Cardiac muscle cell (in vitro differentiated cells and primary cell): ENCODE measurements around the gene SLC5A10. TPM values are rescaled to one million over a fixed set of nuclear protein-coding genes. Genes with fewer than 3 reads are reported as not detected.
A peak's percentile ranks its signal among the peaks of the same experiment; 100 is the strongest.
"Not testable (repeated sequence)": the region's sequence is repeated elsewhere in the genome, so short reads cannot be mapped to it uniquely, and the experiment has no call there.

Experiments
- DNase-seq, 2 donors: peaks; one replicate each; pipeline versions ENCODE4 v3.0.0 to v3.0.0-alpha.2; 2010 to 2017; ENCODE audit warnings: low read depth in 1 of 2, low spot score in 1 of 2
- H3K27ac ChIP-seq: fragments of 200-600 bp; sonication (generic); 2 replicates; pipeline ENCODE4 v1.5.1; 2016
- H3K27me3 ChIP-seq: fragments of 200-600 bp; sonication (generic); 2 replicates; pipeline ENCODE4 v1.6.0; 2016; ENCODE audit warnings: control low read depth
- H3K36me3 ChIP-seq: fragments of 200-600 bp; sonication (generic); 2 replicates; pipeline ENCODE4 v1.5.1; 2016; ENCODE audit warnings: control low read depth
- H3K4me1 ChIP-seq: fragments of 200-600 bp; sonication (generic); 2 replicates; pipeline ENCODE4 v1.8.1; 2017; ENCODE audit warnings: low read depth, mild to moderate bottlenecking, mixed run types
- H3K4me3 ChIP-seq: fragments of 200-600 bp; sonication (generic); 2 replicates; pipeline ENCODE4 v1.5.1; 2016; ENCODE audit warnings: mild to moderate bottlenecking
- H3K9me3 ChIP-seq: fragments of 200-600 bp; sonication (generic); 2 replicates; pipeline ENCODE4 v1.5.1; 2017; ENCODE audit warnings: low read depth, mild to moderate bottlenecking, control low read depth
- polyA plus RNA-seq: library from polyadenylated mRNA; unstranded; fragments of >200 nt; fragmentation: Nextera tagmentation; extraction: Ambion mirVana; gene quantifications from 2 replicates; pipeline ENCODE4 v1.2.1, GENCODE V29; 2016
- total RNA-seq: library from RNA; depleted of rRNA; stranded (reverse); fragments of >200 nt; gene quantifications from 2 replicates; pipeline ENCODE4 v1.2.3, GENCODE V29; 2016
- TF ChIP-seq, protein P1 (sequence below): IDR thresholded peaks from 2 replicates; pipeline ENCODE4 v1.5.1; 2012; ENCODE audit warnings: low read depth, mild to moderate bottlenecking, low read length

Gene SLC5A10
- total and polyA plus RNA-seq, 2 experiments from 2014 or later: 0.06 TPM; not detected in 1

DNA sequence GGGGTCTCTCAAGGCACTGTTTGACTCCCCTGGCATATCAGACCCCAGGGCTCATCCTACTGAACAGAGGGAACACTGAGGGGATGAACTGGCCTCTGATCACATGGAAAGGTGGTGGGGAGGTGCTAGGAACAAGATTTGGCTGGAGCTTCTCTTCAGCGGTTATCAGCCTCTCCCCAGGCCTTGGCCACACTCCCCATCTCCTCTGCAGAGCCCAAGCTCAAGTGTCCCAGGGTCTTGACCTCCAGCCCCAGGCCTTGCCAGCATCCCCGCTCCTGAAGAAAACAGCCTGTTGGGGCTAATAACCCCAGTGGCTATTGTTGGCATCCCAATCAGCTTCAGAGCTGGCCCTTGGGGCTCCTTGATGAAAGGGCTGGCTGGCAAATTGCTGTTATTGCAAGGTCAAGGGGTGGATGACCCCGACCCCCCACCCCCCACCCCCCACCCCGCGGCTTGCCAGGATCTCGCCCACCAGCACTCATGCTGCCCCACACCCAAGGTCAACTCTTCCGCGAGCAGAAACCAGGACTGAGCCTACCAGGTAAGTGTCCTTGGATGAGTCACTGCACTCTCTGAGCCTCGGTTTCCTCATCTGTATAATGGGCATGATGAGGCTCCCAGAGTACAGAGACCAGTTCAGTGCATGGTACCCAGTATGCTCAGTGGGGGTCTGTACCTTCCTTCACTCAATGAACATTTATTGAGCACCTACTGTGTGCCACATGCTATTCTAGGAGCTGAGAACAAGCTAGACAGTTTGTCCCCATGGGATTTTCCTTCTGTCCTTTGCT is 71.4 kb downstream of the SLC5A10 start:
- TF ChIP-seq, protein P1, sequence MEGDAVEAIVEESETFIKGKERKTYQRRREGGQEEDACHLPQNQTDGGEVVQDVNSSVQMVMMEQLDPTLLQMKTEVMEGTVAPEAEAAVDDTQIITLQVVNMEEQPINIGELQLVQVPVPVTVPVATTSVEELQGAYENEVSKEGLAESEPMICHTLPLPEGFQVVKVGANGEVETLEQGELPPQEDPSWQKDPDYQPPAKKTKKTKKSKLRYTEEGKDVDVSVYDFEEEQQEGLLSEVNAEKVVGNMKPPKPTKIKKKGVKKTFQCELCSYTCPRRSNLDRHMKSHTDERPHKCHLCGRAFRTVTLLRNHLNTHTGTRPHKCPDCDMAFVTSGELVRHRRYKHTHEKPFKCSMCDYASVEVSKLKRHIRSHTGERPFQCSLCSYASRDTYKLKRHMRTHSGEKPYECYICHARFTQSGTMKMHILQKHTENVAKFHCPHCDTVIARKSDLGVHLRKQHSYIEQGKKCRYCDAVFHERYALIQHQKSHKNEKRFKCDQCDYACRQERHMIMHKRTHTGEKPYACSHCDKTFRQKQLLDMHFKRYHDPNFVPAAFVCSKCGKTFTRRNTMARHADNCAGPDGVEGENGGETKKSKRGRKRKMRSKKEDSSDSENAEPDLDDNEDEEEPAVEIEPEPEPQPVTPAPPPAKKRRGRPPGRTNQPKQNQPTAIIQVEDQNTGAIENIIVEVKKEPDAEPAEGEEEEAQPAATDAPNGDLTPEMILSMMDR: no peak
- H3K27ac ChIP-seq: no peak overlapping the region
- no peak for DNase-seq

DNA sequence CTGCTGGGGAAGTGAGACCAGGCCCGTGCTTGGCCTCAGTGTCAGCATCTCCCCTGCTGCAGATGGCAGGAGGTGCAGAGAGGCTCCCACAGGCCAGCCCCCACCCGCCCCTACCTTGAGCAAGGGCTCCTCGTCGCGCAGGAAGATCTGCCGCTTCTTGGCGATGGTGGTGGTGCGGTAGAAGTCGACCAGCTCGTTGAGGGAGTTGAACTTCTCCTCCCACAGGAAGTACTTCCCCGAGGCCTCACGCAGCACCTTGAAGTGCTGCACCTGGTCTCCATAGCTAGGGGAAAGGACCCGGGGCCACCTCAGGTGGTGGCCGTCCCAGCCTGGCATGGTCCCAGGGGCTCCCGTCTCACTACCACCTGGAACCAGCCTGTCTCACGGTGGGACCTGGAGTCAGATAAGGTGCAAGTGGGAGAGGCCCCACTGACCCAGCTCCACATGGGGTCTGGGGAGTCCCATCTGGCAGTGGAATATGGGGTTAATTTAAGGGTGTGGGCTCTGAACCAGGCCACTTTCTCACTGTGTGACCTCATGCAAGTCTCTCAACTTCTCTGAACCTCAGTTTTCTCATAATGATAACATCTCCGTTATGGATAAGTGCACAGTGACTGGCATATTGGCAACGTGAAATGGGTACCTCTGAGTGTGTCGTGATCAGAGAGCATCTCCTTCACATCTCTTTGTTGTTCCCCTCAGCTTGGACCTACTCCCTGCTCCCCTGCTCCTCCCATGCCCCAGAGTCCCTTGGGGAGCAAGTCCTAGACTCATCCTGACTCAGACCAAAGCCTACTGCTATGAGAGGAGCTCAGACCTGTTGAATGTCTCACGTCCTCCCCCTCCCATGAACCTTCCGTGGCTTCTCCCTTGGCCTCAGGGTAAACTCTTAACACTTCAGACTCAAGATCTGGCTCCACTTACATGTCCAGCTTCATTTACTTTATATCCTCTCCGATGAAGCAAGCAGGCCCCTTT is 72.4 kb downstream of the SLC5A10 start:
- TF ChIP-seq, protein P1: no peak
- Histone ChIP-seq H3K36me3 (no peaks in the 10 kb centered on the region), H3K4me1 (no peaks in the 10 kb centered on the region), H3K4me3 (no peak overlapping the region), H3K27ac (no peak overlapping the region), H3K27me3 (no peaks in the 10 kb centered on the region), H3K9me3 (no peaks in the 10 kb centered on the region)
- DNase-seq: no peak

More for the DNA sequence above, 71.4 kb downstream of the SLC5A10 start:
- Histone ChIP-seq H3K4me3 (no peak overlapping the region), H3K36me3 (no peaks in the 10 kb centered on the region), H3K9me3 (no peaks in the 10 kb centered on the region), H3K27me3 (no peaks in the 10 kb centered on the region), H3K4me1 (no peaks in the 10 kb centered on the region)

DNA sequence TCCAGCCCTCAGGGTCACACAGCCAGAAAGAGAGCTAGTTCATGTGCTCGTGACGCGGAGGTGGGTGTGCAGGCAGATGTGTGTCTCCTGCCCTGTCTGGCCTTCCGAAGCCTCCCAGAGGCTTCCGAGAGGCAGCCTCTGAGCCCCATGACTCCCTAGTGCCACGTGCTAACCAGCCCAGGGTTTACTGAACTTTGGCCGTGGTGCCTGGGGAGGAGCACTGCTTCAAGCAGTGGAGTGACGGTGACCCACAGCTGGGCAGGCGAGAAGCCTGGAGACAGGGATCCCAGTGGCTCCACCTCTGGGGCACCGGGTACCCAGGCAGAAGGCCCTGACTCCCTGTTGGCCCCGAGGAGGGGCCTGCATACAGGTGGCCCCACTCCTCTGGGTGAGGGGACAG is 76.7 kb downstream of the SLC5A10 start:
- not testable (repeated sequence) for H3K36me3 ChIP-seq, DNase-seq, H3K4me1 ChIP-seq, H3K4me3 ChIP-seq, H3K9me3 ChIP-seq, H3K27ac ChIP-seq, H3K27me3 ChIP-seq

DNA sequence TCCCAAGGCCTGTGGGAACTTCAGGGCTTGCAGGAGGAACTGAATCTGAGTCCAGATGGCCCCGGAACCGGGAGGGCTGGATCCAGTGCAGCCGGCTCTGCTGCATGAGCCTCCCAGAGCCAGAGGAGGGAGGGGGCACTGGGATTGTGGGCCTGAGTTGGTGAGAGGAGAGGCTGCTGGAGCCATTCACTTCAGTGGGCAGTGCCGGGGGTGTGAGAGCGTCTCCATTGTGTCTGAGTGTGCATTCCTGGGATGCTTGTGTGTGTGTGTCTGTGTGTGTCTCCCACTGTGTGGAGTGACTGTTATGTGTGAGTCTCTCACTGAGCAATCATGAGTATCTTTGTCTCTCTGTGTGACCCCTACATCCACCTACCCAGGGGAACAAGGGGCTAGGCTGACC is 77.8 kb downstream of the SLC5A10 start:
- not testable (repeated sequence) for H3K9me3 ChIP-seq, DNase-seq, H3K27me3 ChIP-seq, H3K4me1 ChIP-seq, H3K36me3 ChIP-seq, H3K4me3 ChIP-seq, H3K27ac ChIP-seq

DNA sequence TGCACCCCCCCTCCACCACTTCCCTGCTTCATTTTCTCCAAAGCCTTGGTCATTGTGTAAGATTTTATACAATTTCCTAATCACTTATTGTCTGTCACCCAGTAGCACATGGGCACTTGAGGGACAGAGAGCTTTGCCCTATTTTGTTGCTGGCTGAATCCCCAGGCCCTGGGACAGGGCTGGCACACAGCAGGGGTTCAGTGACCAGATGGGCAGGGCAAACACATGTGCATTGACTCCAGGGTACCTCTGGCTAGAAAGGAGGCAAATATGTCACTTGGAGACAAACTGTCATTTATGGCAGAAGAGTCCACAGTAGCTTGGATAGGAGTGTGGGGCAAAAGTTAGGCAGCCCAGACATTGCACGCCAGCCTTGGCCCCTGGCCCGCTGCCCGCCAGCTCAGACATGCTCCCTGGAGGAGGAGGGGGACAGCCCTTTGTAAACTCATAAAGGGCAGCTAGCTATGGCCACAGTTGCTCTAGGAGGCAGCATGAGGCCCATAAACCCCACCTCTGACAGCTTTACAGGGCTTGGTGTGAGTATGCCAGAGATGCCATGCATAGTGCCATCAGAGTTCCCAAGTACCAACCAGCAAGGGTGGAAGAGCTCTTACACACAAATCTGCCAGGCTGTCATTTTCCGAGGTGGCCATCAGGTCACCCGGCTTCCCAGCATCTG is 78.9 kb downstream of the SLC5A10 start:
- DNase-seq, H3K27me3 ChIP-seq, H3K9me3 ChIP-seq, H3K4me1 ChIP-seq, H3K36me3 ChIP-seq, H3K4me3 ChIP-seq, H3K27ac ChIP-seq: not testable (repeated sequence)

DNA sequence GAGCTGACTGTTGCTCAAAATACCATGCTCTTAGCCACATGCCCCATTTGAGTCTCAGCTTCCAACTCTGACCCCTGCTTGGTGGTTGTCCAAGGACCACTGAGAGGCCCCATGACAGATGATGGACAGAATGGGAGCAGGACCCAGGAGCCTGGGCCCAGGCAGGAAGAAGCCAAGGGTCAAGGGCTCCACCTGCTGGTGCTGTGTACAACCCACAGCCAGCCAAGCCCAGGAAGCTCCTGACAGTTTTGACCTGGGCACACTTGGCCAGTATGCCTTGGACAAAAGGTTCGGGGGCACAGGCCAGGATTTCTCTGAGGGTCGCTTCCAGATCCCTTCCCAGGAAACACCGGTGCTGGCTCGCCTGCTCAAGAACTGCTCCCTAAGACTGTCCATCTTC is 79.8 kb downstream of the SLC5A10 start:
- not testable (repeated sequence) for H3K36me3 ChIP-seq, H3K27ac ChIP-seq, H3K4me1 ChIP-seq, H3K27me3 ChIP-seq, DNase-seq, H3K9me3 ChIP-seq, H3K4me3 ChIP-seq
- TF ChIP-seq, protein P1: peak; percentile 26

DNA sequence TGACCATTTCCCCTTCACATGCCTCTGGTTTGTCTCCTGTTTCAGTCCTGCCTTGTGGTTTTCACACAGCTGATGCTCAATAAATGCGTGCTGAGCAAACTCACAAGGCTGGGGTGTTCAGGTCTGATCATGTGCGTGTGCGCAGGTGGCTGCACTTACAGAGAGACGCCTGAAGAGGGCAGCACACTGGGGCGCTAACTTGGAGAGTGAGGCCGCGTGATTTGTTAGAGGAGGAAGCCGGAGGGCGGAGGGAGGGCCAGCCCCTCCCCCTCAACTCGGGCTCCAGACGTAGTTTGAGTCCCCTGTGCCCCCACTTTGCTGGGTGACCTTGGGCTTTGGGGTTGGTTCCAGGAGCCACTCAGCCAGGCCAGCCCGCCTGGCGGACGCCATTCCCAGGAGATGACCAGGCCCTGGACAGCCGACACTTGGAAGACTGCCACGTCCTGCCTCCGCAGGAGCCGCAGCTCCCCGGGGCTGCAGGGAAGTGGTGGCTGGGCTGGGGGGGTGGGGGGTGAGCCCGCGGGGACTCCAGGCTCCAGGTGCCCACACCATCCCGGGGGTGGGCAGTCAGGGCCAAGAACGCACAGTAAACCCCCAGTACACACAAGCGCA is 80.5 kb downstream of the SLC5A10 start:
- not testable (repeated sequence) for H3K36me3 ChIP-seq, H3K4me1 ChIP-seq, H3K27ac ChIP-seq, DNase-seq, H3K9me3 ChIP-seq, H3K27me3 ChIP-seq, H3K4me3 ChIP-seq

DNA sequence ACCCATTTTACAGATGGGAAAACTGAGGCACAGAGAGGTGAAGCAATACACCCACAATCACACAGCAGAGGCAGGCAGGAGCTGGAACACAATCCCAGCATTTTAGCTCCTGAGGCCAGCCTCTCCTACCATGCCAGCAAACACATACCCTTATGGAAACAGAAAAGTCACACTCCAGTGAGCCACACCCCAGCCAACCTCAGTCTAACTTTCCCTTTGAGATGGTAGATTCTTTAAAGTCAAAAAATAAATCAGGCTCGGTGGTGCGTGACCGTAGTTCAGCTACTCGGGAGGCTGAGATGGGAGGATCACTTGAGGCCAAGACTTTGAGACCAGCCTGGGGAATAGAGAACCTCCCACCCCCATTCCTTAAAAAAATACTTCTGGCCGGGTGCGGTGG is 84.2 kb downstream of the SLC5A10 start:
- not testable (repeated sequence) for H3K27ac ChIP-seq, H3K4me1 ChIP-seq, H3K9me3 ChIP-seq, H3K27me3 ChIP-seq, DNase-seq, H3K4me3 ChIP-seq, H3K36me3 ChIP-seq

DNA sequence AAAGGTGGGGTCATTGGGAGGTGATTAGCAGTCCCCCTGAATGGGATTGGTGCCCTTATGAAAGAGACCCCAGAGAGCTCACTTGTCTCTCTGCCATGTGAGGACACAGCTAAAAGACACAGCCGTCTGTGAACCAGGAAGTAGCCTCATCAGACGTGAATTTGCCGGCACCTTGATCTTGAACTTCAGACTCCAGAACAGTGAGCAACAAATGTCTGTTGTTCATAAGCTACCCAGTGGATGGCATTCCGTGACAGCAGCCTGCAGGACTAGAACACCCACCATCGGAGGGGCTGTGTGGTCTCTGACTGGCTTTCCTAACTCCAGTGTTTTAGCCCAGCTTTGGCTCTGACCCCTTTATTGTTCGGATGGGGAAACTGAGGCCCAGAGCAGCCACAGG is 85.6 kb downstream of the SLC5A10 start:
- not testable (repeated sequence) for DNase-seq, H3K36me3 ChIP-seq, H3K4me1 ChIP-seq, H3K27me3 ChIP-seq, H3K9me3 ChIP-seq, H3K27ac ChIP-seq, H3K4me3 ChIP-seq

DNA sequence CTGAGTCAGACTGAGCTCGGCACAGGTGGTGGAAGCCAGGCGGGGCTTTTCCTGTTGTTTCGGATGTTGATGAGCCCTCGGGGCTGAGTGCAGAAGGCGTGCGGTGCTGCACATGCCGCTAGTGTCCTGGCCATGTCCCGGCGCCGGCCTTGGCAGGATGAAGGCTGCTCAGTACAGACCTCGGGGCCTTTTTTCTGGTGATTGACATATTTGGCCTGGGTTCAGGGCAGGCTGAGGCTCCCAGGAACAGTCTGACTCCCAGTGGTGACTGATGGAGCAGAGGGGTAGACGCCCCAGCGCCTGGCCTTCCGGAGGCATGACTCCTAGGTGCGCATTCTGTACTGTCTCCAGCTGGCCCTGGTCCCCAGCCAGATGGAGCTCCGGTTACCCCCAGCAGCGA is 86.0 kb downstream of the SLC5A10 start:
- not testable (repeated sequence) for H3K4me3 ChIP-seq, DNase-seq, H3K36me3 ChIP-seq, H3K27me3 ChIP-seq, H3K9me3 ChIP-seq, H3K4me1 ChIP-seq, H3K27ac ChIP-seq
